GM21381 (cell line): ENCODE measurements around the gene DOCK9.

Source experiments
- ATAC-seq: cut with Tn5 transposase; IDR thresholded peaks from one replicate; pipeline ENCODE4 v1.9.1; 2021; ENCODE audit warnings: mild to moderate bottlenecking, moderate library complexity; ENCODE audit not compliant: unreplicated experiment

DOCK9 gene

DNA sequence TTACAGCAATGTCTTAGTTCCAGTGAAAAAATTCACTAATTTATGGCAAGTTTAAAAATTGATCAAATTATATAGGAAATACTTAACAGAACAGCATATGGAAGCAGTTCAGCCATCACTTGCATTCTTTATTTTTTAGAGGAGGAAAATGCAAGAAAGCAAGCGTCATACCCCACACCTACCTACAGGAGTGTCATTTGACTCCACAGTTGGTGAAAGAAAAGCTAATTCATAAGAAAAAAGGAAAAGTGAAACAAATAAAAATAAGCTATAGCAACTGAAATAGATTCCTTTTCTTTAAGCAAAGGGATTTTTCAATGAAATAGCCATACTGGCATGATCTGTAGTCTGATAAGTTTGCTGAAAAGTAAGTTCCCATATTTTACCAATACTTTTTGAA lies 111.0 kb downstream of the DOCK9 start:
- no peak for ATAC-seq

- ATAC-seq = no peak
Observed at GRCh38 chr13:98860491-98860890, 117.4 kb downstream of the DOCK9 start.

GRCh38 chr13:98858191-98858590 lies 119.7 kb downstream of the DOCK9 start:
- ATAC-seq = no peak

DNA sequence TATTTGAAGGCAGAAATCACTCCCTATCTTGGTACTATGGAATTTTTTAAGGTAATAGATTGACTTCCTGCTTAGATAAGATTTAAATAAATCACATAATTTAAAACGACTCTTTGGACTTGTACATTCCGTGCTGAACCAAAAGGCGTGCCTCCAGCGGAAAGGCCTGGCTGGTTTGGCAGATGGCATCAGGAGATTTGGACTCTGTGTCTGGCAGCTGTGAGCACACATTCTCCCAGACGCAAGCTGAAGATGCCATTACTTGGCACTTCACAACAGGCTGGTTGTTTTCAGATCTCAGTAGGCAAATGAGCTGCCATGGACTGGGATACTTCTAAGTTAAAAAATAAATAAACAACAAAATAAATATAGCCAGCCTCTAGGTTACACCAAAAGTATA lies 120.9 kb downstream of the DOCK9 start:
- no peak for ATAC-seq

- no peak for ATAC-seq
Observed at GRCh38 chr13:98854448-98854847, 123.4 kb downstream of the DOCK9 start.

DNA sequence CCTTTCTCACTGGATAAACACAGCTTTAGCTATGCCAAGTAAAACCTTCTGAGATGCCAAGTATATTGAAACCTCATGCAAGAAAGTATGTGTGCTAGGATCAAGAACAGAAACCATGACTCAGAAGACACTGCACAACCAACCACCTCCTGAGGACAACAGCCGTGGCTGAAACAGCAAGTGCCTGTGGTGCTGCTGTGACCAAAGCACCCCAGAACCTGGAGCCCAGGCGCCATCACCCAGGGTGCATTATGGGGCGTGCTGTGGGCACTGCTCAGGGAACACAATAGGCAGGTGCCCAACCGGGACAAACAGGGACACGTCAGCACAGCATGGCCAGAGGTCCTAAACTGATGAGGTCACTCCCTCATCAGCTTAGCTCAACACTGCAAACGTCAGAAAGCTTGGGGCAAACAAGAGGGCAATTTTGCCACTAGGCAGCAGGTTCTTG lies 124.1 kb downstream of the DOCK9 start:
- ATAC-seq = peak; percentile 99

GRCh38 chr13:98851276-98851675 lies 126.6 kb downstream of the DOCK9 start:
- no peak for ATAC-seq

- no peak for ATAC-seq
Observed at GRCh38 chr13:98848746-98849145, 129.1 kb downstream of the DOCK9 start.

DNA sequence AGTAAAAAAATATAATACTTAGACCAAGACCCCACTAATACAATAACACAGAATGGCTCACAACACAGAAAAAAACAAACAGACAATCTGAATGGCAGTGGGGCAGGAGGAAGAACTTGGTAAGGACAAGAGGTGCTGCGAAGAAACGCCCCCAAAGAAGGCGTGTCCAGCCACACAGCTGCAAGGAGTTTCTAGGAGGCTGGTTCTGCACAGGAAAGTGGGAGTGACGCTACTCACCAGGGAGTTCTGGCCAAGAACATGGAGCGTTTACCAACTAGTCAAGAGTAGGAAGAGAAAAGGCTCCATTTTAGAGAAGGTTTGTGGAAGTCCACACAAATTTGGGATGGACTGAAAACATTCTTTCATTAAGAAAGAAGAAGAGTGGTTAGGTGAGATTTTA lies 130.1 kb downstream of the DOCK9 start:
- ATAC-seq = no peak

DNA sequence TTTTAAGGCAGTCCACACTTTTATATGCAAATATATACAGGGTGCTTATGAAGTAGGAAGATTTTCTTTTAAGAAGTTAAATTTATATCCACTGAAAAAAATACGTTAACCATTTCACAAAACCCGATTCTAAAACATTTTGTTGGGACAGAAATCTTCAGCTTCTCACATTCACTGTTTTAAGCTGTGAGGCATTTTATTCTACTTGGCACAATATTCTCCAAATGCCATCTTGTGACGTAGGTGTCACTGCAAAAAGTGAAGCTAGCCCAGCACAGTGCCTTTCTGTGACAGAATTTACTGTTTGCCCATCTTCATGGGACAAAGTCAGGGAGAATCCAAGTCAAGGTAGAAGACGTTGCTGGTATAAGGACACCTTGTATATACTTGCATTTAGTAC lies 130.9 kb downstream of the DOCK9 start:
- no peak for ATAC-seq

DNA sequence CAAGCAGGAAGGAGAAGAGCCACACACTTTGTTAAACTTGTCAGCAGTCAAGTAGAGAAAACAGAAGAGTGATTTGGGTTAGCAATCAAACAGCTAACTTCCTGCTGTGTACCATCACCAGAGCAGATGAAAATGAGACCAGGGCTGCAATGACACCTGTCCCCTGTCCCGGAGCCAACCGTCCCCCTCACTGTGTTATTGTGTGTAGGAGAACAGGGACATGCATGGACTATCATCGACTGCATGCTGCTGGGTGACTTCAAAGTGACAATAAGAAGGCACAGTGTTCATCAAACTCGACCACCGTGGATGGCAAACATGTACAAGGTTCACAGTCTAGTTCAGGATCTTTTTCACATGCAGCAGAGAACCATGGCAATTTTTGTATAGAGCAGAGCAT lies 131.3 kb downstream of the DOCK9 start:
- no peak for ATAC-seq

DNA sequence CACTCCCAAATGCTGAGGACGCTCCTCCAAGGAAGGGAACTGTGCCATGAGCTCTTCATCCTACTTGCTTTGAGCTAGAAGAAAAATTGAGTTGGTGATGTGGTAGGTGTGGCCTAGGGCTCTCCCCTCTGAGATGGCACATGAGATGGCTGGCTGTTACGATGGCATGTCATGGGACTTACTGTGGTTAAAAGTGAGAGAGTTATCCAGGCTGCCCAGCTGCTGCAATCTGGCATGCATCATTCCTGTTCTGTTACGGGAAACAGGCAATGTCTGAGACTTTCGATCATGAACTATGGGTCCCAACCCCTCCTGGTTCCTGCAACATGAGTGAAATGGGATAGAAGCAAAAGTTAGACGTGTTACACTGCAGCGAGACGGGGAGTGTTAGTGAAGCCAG lies 132.1 kb downstream of the DOCK9 start:
- ATAC-seq = no peak

GRCh38 chr13:98844021-98844420 lies 133.8 kb downstream of the DOCK9 start:
- no peak for ATAC-seq

DNA sequence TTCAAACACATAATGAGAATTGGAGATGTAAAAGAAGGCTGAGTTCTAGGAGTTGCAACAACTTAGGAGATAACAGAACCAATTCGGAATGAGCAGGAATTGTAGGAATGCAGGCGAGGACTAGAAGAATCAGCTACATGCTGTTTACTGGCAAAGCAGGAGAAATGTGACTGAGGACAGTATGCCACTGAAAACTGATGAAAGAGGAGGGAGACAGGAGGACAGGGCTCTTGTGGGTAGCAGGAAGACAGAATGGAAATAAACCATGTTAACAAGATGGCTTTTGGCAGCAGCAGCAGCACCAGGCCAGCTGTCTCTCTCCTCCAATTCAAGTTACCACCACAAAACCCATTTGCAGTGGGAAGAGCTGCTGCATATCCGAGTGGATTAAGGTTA lies 134.4 kb downstream of the DOCK9 start:
- ATAC-seq = no peak

DNA sequence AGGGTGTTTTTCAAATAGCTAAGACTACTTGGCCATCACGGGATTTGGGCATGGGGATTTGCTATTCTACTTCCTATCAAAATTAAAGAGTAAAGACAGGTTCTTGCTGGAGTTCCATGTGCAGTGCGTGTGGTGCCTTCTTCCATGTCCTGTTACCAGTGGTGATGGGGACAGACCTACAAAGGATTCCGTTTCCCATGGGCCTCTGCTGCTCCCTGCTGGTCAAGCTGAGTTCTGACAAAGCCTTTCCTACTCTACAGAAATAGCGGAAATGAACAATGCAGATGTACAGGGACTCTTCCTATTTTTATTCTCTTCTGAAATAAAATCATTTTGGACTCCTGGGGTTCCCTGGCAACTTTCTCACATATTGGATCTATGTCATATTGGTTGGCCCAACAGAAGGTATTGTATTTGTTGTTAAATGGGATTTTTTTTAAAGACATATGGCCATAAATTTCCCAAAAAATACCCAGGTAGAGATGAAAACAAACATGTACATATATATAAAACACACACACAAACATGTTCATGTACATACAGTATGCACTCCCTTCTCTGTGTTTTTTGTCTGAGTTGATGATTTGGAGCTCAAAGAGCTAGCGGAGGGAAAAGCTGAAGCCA lies 134.9 kb downstream of the DOCK9 start:
- ATAC-seq = peak; percentile 86

GRCh38 chr13:98842070-98842469 lies 135.8 kb downstream of the DOCK9 start:
- ATAC-seq = no peak

GRCh38 chr13:98839856-98840769 lies 137.8 kb downstream of the DOCK9 start:
- peak; percentile 90 for ATAC-seq

- no peak for ATAC-seq
Observed at GRCh38 chr13:98838776-98839175, 139.1 kb downstream of the DOCK9 start.

- no peak for ATAC-seq
Observed at GRCh38 chr13:98837896-98838295, 140.0 kb downstream of the DOCK9 start.

DNA sequence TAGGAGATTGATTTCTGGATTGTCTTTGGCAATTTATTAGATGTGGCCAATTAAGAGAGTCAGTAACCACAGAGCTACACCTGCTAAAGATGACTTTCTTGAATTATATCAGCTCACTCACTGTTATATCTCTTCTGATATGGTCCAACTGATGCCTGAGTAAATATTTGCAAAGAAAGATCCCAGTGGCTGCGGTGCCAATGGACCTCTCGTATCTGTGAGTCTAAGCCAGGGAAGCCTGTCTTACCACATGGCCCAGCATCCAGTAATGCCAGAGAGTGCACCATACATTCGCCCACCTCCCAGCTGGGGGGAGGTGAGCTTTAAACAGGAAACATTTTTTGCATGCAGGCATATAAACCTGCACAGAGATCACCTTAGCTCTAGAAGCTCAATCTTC lies 142.7 kb downstream of the DOCK9 start:
- ATAC-seq = no peak

GRCh38 chr13:98834254-98834960 lies 143.5 kb downstream of the DOCK9 start:
- no peak for ATAC-seq

DNA sequence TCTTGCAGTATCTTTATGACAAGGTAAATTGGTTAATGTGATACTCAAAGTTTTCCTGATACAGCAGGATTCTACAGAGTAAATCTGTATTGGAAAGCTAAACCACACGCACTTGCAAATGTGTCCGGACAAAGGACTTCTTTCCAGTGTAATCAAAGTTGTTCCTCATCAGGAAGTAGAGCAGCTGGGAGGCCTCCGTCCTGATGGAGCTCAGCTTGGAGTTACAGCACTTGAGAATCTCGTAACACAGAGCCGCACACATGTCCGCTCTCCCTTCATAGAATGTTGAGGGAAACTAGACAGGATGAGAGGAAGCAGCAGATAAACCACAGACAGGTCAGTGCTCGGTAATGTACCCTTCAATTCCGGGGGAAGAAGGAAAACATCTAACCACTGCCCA lies 146.6 kb downstream of the DOCK9 start:
- no peak for ATAC-seq
